ENCODE data around the gene ADARB1. TPM values are rescaled to one million over a fixed set of nuclear protein-coding genes. Genes with fewer than 3 reads are reported as not detected.

ADARB1 gene
- total and polyA plus RNA-seq, 2 experiments from 2014 or later, result 16.0 to 17.3 TPM

DNA sequence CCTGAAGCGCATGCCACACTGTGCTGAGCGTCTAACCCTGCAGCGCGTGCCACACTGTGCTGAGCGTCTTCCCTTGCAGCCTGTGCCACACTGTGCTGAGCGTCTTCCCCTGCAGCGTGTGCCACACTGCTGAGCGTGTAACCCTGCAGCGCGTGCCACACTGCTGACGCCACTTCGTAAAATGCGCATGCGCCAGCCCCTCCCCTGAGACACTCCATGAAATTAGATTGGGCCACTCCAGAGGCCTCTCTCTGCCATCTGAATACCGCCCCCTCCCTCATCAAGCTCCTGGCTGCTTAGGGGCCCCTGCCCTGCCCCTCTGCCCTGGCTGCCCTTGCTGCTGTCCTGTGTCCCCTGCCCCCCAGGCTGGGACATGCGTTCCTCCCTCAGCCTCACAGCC, 128.5 kb downstream of the ADARB1 start:
- no peaks in the 10 kb centered on the region for H3K9me3 ChIP-seq (ENCODE audit: low read depth)
- no peaks in the 10 kb centered on the region for H3K36me3 ChIP-seq (replicated peaks; ENCODE audit: insufficient read depth, low read depth)
- TF ChIP-seq EZH2phosphoT487 (IDR thresholded peaks at IDR 0.05; ENCODE audit: low read depth, severe bottlenecking, unreplicated experiment), result no peak
- TF ChIP-seq CTCF (IDR thresholded peaks at IDR 0.05; ENCODE audit: poor library complexity), result no peak
- no peak for TF ChIP-seq EZH2 (IDR thresholded peaks at IDR 0.05; ENCODE audit: borderline replicate concordance)
- no peak overlapping the region for H2AFZ ChIP-seq
- H3K79me2 ChIP-seq, result no peaks in the 10 kb centered on the region
- no peak overlapping the region for H3K27ac ChIP-seq
- no peak for DNase-seq (ENCODE audit: low spot score)
- H3K4me3 ChIP-seq, result no peak overlapping the region
- H4K20me1 ChIP-seq (ENCODE audit: insufficient read depth, poor library complexity, severe bottlenecking), result no peaks in the 10 kb centered on the region
- no peaks in the 10 kb centered on the region for H3K9me2 ChIP-seq (replicated peaks; ENCODE audit: insufficient read depth)
- no peak overlapping the region for H3K4me2 ChIP-seq
- H3K4me1 ChIP-seq (ENCODE audit: insufficient read depth), result no peaks in the 10 kb centered on the region
- WGBS (ENCODE audit: low lambda C conversion rate, missing lambda C conversion rate), result 93% methylated on average over 12 of the region's 16 CpGs
- no peaks in the 10 kb centered on the region for H3K27me3 ChIP-seq

GRCh38 chr21:45203983-45204382, 129.6 kb downstream of the ADARB1 start:
- Histone ChIP-seq H3K4me1 (ENCODE audit: insufficient read depth) (no peaks in the 10 kb centered on the region), H3K27ac (no peak overlapping the region), H3K79me2 (no peaks in the 10 kb centered on the region), H3K27me3 (no peaks in the 10 kb centered on the region), H3K9me3 (ENCODE audit: low read depth) (no peaks in the 10 kb centered on the region), H3K36me3 (replicated peaks; ENCODE audit: insufficient read depth, low read depth) (no peaks in the 10 kb centered on the region), H3K4me2 (no peak overlapping the region), H3K9me2 (replicated peaks; ENCODE audit: insufficient read depth) (no peaks in the 10 kb centered on the region), H4K20me1 (ENCODE audit: insufficient read depth, poor library complexity, severe bottlenecking) (no peaks in the 10 kb centered on the region), H2AFZ (no peak overlapping the region), H3K4me3 (no peak overlapping the region)
- 81% methylated on average over 8 of the region's 8 CpGs for WGBS (ENCODE audit: low lambda C conversion rate, missing lambda C conversion rate)
- TF ChIP-seq CTCF (IDR thresholded peaks at IDR 0.05; ENCODE audit: poor library complexity) (no peak), EZH2 (IDR thresholded peaks at IDR 0.05; ENCODE audit: borderline replicate concordance) (no peak), EZH2phosphoT487 (IDR thresholded peaks at IDR 0.05; ENCODE audit: low read depth, severe bottlenecking, unreplicated experiment) (no peak)
- no peak for DNase-seq (ENCODE audit: low spot score)

- H2AFZ ChIP-seq, result no peak overlapping the region
- H3K4me1 ChIP-seq (ENCODE audit: insufficient read depth), result no peaks in the 10 kb centered on the region
- H3K4me3 ChIP-seq, result no peak overlapping the region
- 81% methylated on average over 11 of the region's 11 CpGs for WGBS (ENCODE audit: low lambda C conversion rate, missing lambda C conversion rate)
- TF ChIP-seq CTCF (IDR thresholded peaks at IDR 0.05; ENCODE audit: poor library complexity) (no peak), EZH2 (IDR thresholded peaks at IDR 0.05; ENCODE audit: borderline replicate concordance) (no peak), EZH2phosphoT487 (IDR thresholded peaks at IDR 0.05; ENCODE audit: low read depth, severe bottlenecking, unreplicated experiment) (no peak)
- no peaks in the 10 kb centered on the region for H3K9me3 ChIP-seq (ENCODE audit: low read depth)
- no peaks in the 10 kb centered on the region for H3K9me2 ChIP-seq (replicated peaks; ENCODE audit: insufficient read depth)
- H3K4me2 ChIP-seq, result no peak overlapping the region
- H3K27ac ChIP-seq, result no peak overlapping the region
- no peaks in the 10 kb centered on the region for H4K20me1 ChIP-seq (ENCODE audit: insufficient read depth, poor library complexity, severe bottlenecking)
- H3K27me3 ChIP-seq, result no peaks in the 10 kb centered on the region
- H3K79me2 ChIP-seq, result no peaks in the 10 kb centered on the region
- DNase-seq (ENCODE audit: low spot score), result no peak
- H3K36me3 ChIP-seq (replicated peaks; ENCODE audit: insufficient read depth, low read depth), result no peaks in the 10 kb centered on the region
Measured at GRCh38 chr21:45204395-45204794, 130.0 kb downstream of the ADARB1 start.
